A549 (cell line): ENCODE measurements around the gene ATP1A2. TPM values are rescaled to one million over a fixed set of nuclear protein-coding genes. Genes with fewer than 3 reads are reported as not detected.

Source experiments
- ATAC-seq, 2 experiments: fragments of 200-7000 bp in 1 of 2; fragments of >200 bp in 1 of 2; cut with Nextera tagmentation in 1 of 2; cut with Tn5 transposase in 1 of 2; 3 replicates each; pipeline versions ENCODE4 v1.8.0 to v1.9.1; 2018 to 2020; ENCODE audit warnings: mild to moderate bottlenecking in 1 of 2, moderate library complexity in 1 of 2
- CTCF ChIA-PET: fragments of 300-600 bp; sonication (Branson Sonifier 250); formaldehyde crosslinking; extraction: SDS; loops from one replicate; lab custom pipeline; 2021; ENCODE audit warnings: antibody characterized with exemption, inconsistent platforms; lab: Yijun Ruan, JAX
- POLR2A ChIA-PET: fragments of 350-600 bp; formaldehyde crosslinking; extraction: SDS; loops from one replicate; lab custom pipeline; 2021; ENCODE audit warnings: antibody characterized with exemption, inconsistent platforms; lab: Yijun Ruan, JAX
- DNase-seq, 2 experiments: peaks; one replicate each; pipeline versions ENCODE4 v3.0.0 to v3.0.0-alpha.2; 2011 to 2016; ENCODE audit warnings: low read depth in 1 of 2, low spot score in 1 of 2
- FAIRE-seq: peaks from 2 replicates; lab custom pipeline; 2011; peaks lifted over from hg19 to GRCh38; lab: Jason Lieb, UNC
- H3K27ac ChIP-seq, 2 experiments: fragments of >200 bp; sonication (Bioruptor Twin); formaldehyde crosslinking; 3 replicates each; pipeline ENCODE4 v1.5.1; 2016 to 2017
- H3K4me1 ChIP-seq: fragments of >200 bp; sonication (Bioruptor Twin); formaldehyde crosslinking; 3 replicates; pipeline ENCODE4 v1.6.1; 2016
- H3K4me2 ChIP-seq: fragments of >200 bp; sonication (Bioruptor Twin); formaldehyde crosslinking; 3 replicates; pipeline ENCODE4 v1.6.1; 2016
- H3K4me3 ChIP-seq: fragments of >200 bp; sonication (Bioruptor Twin); formaldehyde crosslinking; 3 replicates; pipeline ENCODE4 v1.5.1; 2016
- H3K9me3 ChIP-seq: fragments of >200 bp; sonication (Bioruptor Twin); formaldehyde crosslinking; 3 replicates; pipeline ENCODE4 v1.6.1; 2016
- CBX8 ChIP-seq: fragments of 200-600 bp; sonication (generic); IDR thresholded peaks from 2 replicates; pipeline ENCODE4 v1.6.1; 2016
- CHD2 ChIP-seq: fragments of 150-350 bp; IDR thresholded peaks from 2 replicates; pipeline ENCODE4 v1.6.1; 2014; ENCODE audit warnings: low read length; ENCODE audit not compliant: partially characterized antibody
- CHD4 ChIP-seq: fragments of 200-600 bp; sonication (generic); IDR thresholded peaks from 2 replicates; pipeline ENCODE4 v1.6.1; 2016; ENCODE audit warnings: antibody characterized with exemption, mild to moderate bottlenecking, borderline replicate concordance
- CTCF ChIP-seq: fragments of >200 bp; sonication (Bioruptor Twin); formaldehyde crosslinking; IDR thresholded peaks from 3 replicates; pipeline ENCODE4 v1.5.1; 2016
- EHMT2 ChIP-seq: fragments of 200-600 bp; sonication (generic); IDR thresholded peaks from 2 replicates; pipeline ENCODE4 v1.6.1; 2016; ENCODE audit warnings: antibody characterized with exemption, low read depth, mild to moderate bottlenecking, moderate library complexity
- EP300 ChIP-seq, 2 experiments: fragments of >200 bp; sonication (Bioruptor Twin); formaldehyde crosslinking; IDR thresholded peaks; 2 replicates in 1 of 2; 3 replicates in 1 of 2; pipeline ENCODE4 v1.6.1; 2016 to 2017
- FOSB ChIP-seq: fragments of 250-450 bp; sonication (Bioruptor Pico); IDR thresholded peaks from 2 replicates; pipeline ENCODE4 v1.5.0; 2020; ENCODE audit warnings: mild to moderate bottlenecking, moderate library complexity
- FOSL2 ChIP-seq, 2 experiments: fragments of 450-650 bp in 1 of 2; fragments of >200 bp in 1 of 2; sonication (Bioruptor Twin) in 1 of 2; formaldehyde crosslinking; IDR thresholded peaks; 2 replicates each; pipeline versions ENCODE4 v1.5.0 to v1.6.1; 2016 to 2020; ENCODE audit warnings: mild to moderate bottlenecking in 1 of 2, moderate library complexity in 1 of 2
- HES2 ChIP-seq: fragments of >200 bp; sonication (Bioruptor Twin); formaldehyde crosslinking; IDR thresholded peaks from 2 replicates; pipeline ENCODE4 v1.6.1; 2016
- HEYL ChIP-seq: fragments of 250-450 bp; sonication (Bioruptor Pico); IDR thresholded peaks from 2 replicates; pipeline ENCODE4 v1.8.0; 2021; ENCODE audit warnings: mild to moderate bottlenecking, moderate library complexity
- HMGXB4 ChIP-seq: fragments of 250-450 bp; sonication (Bioruptor Pico); IDR thresholded peaks from 2 replicates; pipeline ENCODE4 v1.5.0; 2021; ENCODE audit warnings: mild to moderate bottlenecking, moderate library complexity, borderline replicate concordance
- HOXA7 ChIP-seq: fragments of 250-450 bp; sonication (Bioruptor Pico); IDR thresholded peaks from 2 replicates; pipeline ENCODE4 v1.5.0; 2020; ENCODE audit warnings: mild to moderate bottlenecking, moderate library complexity
- JUN ChIP-seq, 2 experiments: fragments of >200 bp; sonication (Bioruptor Twin); formaldehyde crosslinking; IDR thresholded peaks; 2 replicates in 1 of 2; 3 replicates in 1 of 2; pipeline ENCODE4 v1.6.1; 2016 to 2017
- KDM1A ChIP-seq: fragments of 200-600 bp; sonication (generic); IDR thresholded peaks from 2 replicates; pipeline ENCODE4 v1.6.1; 2016; ENCODE audit warnings: low read depth, mild to moderate bottlenecking
- MYC ChIP-seq: IDR thresholded peaks from 2 replicates; pipeline ENCODE4 v1.6.1; 2012; ENCODE audit warnings: mild to moderate bottlenecking, inconsistent platforms, low read length, improper control_type of control experiment, borderline replicate concordance
- RAD21 ChIP-seq, 2 experiments: fragments of >200 bp in 1 of 2; sonication (Bioruptor Twin) in 1 of 2; formaldehyde crosslinking in 1 of 2; IDR thresholded peaks in 1 of 2; conservative IDR thresholded peaks in 1 of 2; 2 replicates in 1 of 2; 3 replicates in 1 of 2; pipeline ENCODE4 v1.6.1; 2012 to 2018; ENCODE audit warnings: inconsistent platforms in 1 of 2
- RFX5 ChIP-seq: fragments of 450-650 bp; IDR thresholded peaks from 2 replicates; pipeline ENCODE4 v1.7.1; 2014; ENCODE audit warnings: antibody characterized with exemption, mild to moderate bottlenecking, moderate library complexity
- SREBF2 ChIP-seq: fragments of 450-650 bp; IDR thresholded peaks from 2 replicates; pipeline ENCODE4 v1.6.1; 2014; ENCODE audit warnings: mild to moderate bottlenecking, moderate library complexity
- TP53 ChIP-seq: fragments of 250-450 bp; sonication (Bioruptor Pico); IDR thresholded peaks from 2 replicates; pipeline ENCODE4 v1.5.0; 2021; ENCODE audit warnings: mild to moderate bottlenecking, moderate library complexity
- ZFP36 ChIP-seq: fragments of 450-650 bp; IDR thresholded peaks from 2 replicates; pipeline ENCODE4 v1.6.1; 2014; ENCODE audit warnings: borderline replicate concordance; ENCODE audit not compliant: partially characterized antibody
- ZSCAN20 ChIP-seq: fragments of 250-450 bp; sonication (Bioruptor Pico); IDR thresholded peaks from 2 replicates; pipeline ENCODE4 v1.8.0; 2022; ENCODE audit warnings: mild to moderate bottlenecking, moderate library complexity
- WGBS: methylation state at CpG from one replicate; pipeline ENCODE4 v1.1.6; 2017; ENCODE audit errors: missing lambda C conversion rate; 5-methylcytosine and 5-hydroxymethylcytosine counted together
- polyA plus RNA-seq, 4 experiments: library from polyadenylated mRNA; depleted of rRNA in 3 of 4; stranded (reverse); fragments of >200 nt; fragmentation: RNase III in 1 of 4; extraction: RNeasy Plus Mini Kit Qiagen cat#74134 plus additional on column Dnase treatment in 1 of 4; gene quantifications; 2 replicates in 3 of 4; 3 replicates in 1 of 4; pipeline ENCODE4 v1.2.3, GENCODE V29; 2011 to 2017
- TF ChIP-seq, protein P1 (sequence below): fragments of >200 bp; sonication (Bioruptor Twin); formaldehyde crosslinking; IDR thresholded peaks from 3 replicates; pipeline ENCODE4 v1.6.1; 2016

ATP1A2 gene
- polyA plus RNA-seq, 2 of the 4 experiments (the other 2 are of a cell fraction): 0.09 TPM; not detected in 1

- WGBS: 91% methylated on average over 1 of the region's 1 CpG
- FAIRE-seq (no peak), ATAC-seq (peak; percentile 52 to 73; a peak in 5 of 6 replicates), DNase-seq (peak in 1 of 2 experiments; percentile 35)
- H3K4me1 ChIP-seq: peaks cover 7% of the 10 kb centered on the region; the same call in 1 of the 3 replicates
- ChIA-PET POLR2A (no interaction called here), CTCF (interaction anchor here (0.9 to 7.4 kb wide), 3 partner anchors 9 to 78 kb away, joined by 3 to 40 read pairs (median 3); no protein-coding TSS in a partner anchor)
- H3K27ac ChIP-seq: no peak overlapping the region
- TF ChIP-seq FOSL2 (IDR thresholded peaks at IDR 0.05) (no peak), FOSL2 (CRISPR knock-in tag; IDR thresholded peaks at IDR 0.05) (no peak), KDM1A (no peak), RFX5 (no peak), CHD4 (no peak), CHD2 (no peak), HMGXB4 (CRISPR knock-in tag) (no peak), CTCF (0 out of 3 replicates have a peak, but pooled peaks have one; percentile 14), EP300 (IDR thresholded peaks at IDR 0.05) (no peak), EHMT2 (no peak), TP53 (CRISPR knock-in tag) (no peak), MYC (no peak), SREBF2 (no peak), RAD21 (conservative IDR thresholded peaks at IDR 0.05 in 1 of 2, IDR thresholded peaks at IDR 0.05 in 1 of 2) (peak in 1 of 2 experiments; percentile 52; a peak in 3 of 5 replicates), CBX8 (no peak)
- TF ChIP-seq, protein P1, sequence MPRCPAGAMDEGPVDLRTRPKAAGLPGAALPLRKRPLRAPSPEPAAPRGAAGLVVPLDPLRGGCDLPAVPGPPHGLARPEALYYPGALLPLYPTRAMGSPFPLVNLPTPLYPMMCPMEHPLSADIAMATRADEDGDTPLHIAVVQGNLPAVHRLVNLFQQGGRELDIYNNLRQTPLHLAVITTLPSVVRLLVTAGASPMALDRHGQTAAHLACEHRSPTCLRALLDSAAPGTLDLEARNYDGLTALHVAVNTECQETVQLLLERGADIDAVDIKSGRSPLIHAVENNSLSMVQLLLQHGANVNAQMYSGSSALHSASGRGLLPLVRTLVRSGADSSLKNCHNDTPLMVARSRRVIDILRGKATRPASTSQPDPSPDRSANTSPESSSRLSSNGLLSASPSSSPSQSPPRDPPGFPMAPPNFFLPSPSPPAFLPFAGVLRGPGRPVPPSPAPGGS: no peak
- no peaks in the 10 kb centered on the region for H3K9me3 ChIP-seq
- no peak overlapping the region for H3K4me2 ChIP-seq
- no peak overlapping the region for H3K4me3 ChIP-seq
These were observed 48.1 kb downstream of the ATP1A2 start for GRCh38 chr1:160163615-160164014.

DNA sequence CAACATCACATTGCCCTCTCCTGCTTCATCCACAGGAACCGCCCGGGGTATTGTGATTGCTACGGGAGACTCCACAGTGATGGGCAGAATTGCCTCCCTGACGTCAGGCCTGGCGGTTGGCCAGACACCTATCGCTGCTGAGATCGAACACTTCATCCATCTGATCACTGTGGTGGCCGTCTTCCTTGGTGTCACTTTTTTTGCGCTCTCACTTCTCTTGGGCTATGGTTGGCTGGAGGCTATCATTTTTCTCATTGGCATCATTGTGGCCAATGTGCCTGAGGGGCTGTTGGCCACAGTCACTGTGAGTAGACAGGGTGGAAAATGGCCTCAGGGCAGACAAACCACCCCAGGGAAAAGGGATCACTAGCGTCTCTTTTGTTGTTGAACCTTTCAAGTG is 48.6 kb downstream of the ATP1A2 start:
- no peak overlapping the region for H3K27ac ChIP-seq
- TF ChIP-seq HEYL (CRISPR knock-in tag): no peak
- no peak for TF ChIP-seq FOSL2 (IDR thresholded peaks at IDR 0.05)
- TF ChIP-seq FOSL2 (CRISPR knock-in tag; IDR thresholded peaks at IDR 0.05): no peak
- no peak for TF ChIP-seq ZFP36
- no peak for TF ChIP-seq EP300 (IDR thresholded peaks at IDR 0.05)
- no peak for TF ChIP-seq HMGXB4 (CRISPR knock-in tag)
- no peak for TF ChIP-seq HES2
- no peak for TF ChIP-seq FOSB (CRISPR knock-in tag)
- TF ChIP-seq HOXA7 (CRISPR knock-in tag): no peak
- TF ChIP-seq ZSCAN20 (CRISPR knock-in tag): no peak
- no peak for TF ChIP-seq RAD21 (conservative IDR thresholded peaks at IDR 0.05 in 1 of 2, IDR thresholded peaks at IDR 0.05 in 1 of 2)
- TF ChIP-seq JUN (IDR thresholded peaks at IDR 0.05): no peak
- no peak for ATAC-seq
- WGBS: 71% methylated on average over 10 of the region's 10 CpGs
- H3K9me3 ChIP-seq: no peaks in the 10 kb centered on the region
- no peak for DNase-seq
- H3K4me2 ChIP-seq: no peak overlapping the region
- CTCF ChIA-PET: interaction anchor here (0.9 to 7.4 kb wide), 3 partner anchors 9 to 79 kb away, joined by 3 to 40 read pairs (median 3); no protein-coding TSS in a partner anchor
- POLR2A ChIA-PET: no interaction called here
- no peak overlapping the region for H3K4me3 ChIP-seq
- no peak for FAIRE-seq
- peaks cover 7% of the 10 kb centered on the region; the same call in 1 of the 3 replicates for H3K4me1 ChIP-seq
